ENCODE data around the gene DCAF10.
"Not testable (repeated sequence)": the region's sequence is repeated elsewhere in the genome, so short reads cannot be mapped to it uniquely, and the experiment has no call there.

DCAF10 gene, protein sequence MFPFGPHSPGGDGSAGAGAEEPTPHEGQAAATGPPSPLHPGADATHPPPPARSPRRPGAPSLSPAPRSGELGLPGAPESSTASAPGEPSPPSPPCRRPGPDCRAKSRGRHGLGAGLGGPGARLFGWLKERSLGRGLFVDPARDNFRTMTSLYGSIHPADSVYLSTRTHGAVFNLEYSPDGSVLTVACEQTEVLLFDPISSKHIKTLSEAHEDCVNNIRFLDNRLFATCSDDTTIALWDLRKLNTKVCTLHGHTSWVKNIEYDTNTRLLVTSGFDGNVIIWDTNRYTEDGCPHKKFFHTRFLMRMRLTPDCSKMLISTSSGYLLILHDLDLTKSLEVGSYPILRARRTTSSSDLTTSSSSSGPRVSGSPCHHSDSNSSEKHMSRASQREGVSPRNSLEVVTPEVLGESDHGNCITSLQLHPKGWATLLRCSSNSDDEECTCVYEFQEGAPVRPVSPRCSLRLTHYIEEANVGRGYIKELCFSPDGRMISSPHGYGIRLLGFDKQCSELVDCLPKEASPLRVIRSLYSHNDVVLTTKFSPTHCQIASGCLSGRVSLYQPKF

DNA sequence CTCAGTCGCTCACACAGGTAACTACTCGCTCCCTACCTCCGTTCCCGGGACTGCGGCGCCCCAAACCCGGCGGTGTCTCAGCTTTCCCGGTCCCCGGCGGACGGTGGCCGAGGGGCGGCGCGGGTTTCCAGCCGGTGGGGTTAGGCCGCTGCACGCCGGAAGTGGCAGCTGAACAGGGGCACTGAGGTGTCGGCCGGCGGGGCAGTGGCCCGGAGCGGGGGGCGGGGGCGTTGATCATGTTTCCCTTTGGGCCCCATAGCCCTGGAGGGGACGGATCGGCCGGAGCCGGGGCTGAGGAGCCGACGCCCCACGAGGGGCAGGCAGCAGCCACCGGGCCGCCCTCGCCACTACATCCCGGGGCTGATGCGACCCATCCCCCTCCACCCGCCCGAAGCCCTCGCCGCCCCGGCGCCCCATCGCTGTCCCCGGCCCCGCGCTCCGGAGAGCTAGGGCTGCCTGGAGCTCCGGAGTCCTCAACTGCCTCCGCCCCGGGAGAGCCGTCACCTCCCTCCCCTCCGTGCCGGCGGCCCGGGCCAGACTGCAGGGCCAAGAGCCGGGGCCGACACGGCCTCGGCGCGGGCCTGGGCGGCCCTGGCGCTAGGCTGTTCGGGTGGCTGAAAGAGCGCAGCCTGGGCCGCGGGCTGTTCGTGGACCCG is at the start of gene DCAF10:
TSS of gene DCAF10 (plus strand) at position 167 of the 656 bp plus-strand sequence. CDS start at position 237, 70 bp downstream.
- H3K4me1 Mint-ChIP-seq (ENCODE audit: low read depth), result peaks cover 31% of the 10 kb centered on the region
- peak within 1 kb of the TSS; percentile 93 for H3K4me3 Mint-ChIP-seq

GRCh38 chr9:37751186-37751585 is 49.4 kb upstream of the DCAF10 start:
- Mint-ChIP-seq H3K27me3 (ENCODE audit: low read depth) (no peaks in the 10 kb centered on the region), H3K4me3 (no peak overlapping the region), H3K27ac (no peak overlapping the region), H3K4me1 (ENCODE audit: low read depth) (peaks cover 22% of the 10 kb centered on the region), H3K9me3 (peaks cover 6% of the 10 kb centered on the region), H3K36me3 (ENCODE audit: low read depth) (peaks cover 5% of the 10 kb centered on the region)
- no peak for DNase-seq (ENCODE audit: low spot score)

More for the DNA sequence above, at the start of gene DCAF10:
- Mint-ChIP-seq H3K27ac (peak within 1 kb of the TSS; percentile 87), H3K27me3 (ENCODE audit: low read depth) (no peaks in the 10 kb centered on the region), H3K9me3 (no peaks in the 10 kb centered on the region), H3K36me3 (ENCODE audit: low read depth) (peaks cover 8% of the 10 kb centered on the region)
- DNase-seq (ENCODE audit: low spot score), result peak; percentile 89

GRCh38 chr9:37751704-37752103 is 48.9 kb upstream of the DCAF10 start:
- not testable (repeated sequence) for H3K4me3 Mint-ChIP-seq; H3K36me3 Mint-ChIP-seq (ENCODE audit: low read depth)

GRCh38 chr9:37752112-37752511 is 48.5 kb upstream of the DCAF10 start:
- H3K9me3 Mint-ChIP-seq; H3K4me3 Mint-ChIP-seq; DNase-seq (ENCODE audit: low spot score); H3K36me3 Mint-ChIP-seq (ENCODE audit: low read depth); H3K27ac Mint-ChIP-seq; H3K27me3 Mint-ChIP-seq (ENCODE audit: low read depth): not testable (repeated sequence)
- H3K4me1 Mint-ChIP-seq (ENCODE audit: low read depth), result peaks cover 20% of the 10 kb centered on the region

More at GRCh38 chr9:37751704-37752103, 48.9 kb upstream of the DCAF10 start:
- not testable (repeated sequence) for H3K27ac Mint-ChIP-seq; H3K9me3 Mint-ChIP-seq; H3K27me3 Mint-ChIP-seq (ENCODE audit: low read depth); DNase-seq (ENCODE audit: low spot score)
- H3K4me1 Mint-ChIP-seq (ENCODE audit: low read depth), result peaks cover 22% of the 10 kb centered on the region

- no peak for DNase-seq (ENCODE audit: low spot score)
- H3K36me3 Mint-ChIP-seq (ENCODE audit: low read depth), result peaks cover 5% of the 10 kb centered on the region
Measured at GRCh38 chr9:37752642-37753488, 47.7 kb upstream of the DCAF10 start.

DNA sequence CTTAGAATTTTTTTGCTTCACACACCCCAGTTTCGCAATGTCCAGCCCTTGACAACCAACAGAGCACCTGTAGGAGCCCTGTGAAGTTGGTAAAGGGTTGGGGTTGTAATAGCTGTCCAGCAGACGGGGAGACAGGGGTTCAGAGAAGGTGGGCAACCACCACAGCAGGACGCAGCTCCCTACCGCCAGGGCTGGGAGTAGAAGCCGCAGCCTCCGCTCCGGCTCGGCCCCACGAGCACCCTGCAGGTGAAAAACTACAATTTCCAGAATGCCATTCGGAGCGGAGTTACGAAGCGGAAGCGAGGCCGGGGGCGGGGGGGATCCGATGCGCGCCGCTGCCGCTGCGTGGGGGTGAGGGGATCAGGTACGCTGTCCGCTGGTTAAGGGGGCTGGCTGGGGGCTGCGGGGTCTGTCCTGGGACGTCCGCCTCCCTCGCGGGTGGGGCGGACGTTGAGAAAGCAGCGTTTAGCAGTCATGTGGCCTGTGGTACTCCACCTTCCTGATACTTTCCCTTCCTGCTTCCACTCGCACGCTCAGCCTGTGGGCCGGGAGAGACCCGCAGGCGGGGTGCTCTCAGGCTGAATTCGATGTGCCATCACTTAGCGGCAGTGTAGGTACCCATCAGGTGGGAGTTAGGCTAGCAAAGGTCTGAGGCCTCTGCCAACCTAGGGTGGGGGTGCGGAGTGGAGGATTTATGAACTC is 47.0 kb upstream of the DCAF10 start, which contains the start of gene TRMT10B:
TSS of gene TRMT10B (plus strand) at position 317 of the 702 bp plus-strand sequence. CDS start 8,127 bp downstream, outside the sequence.
- Mint-ChIP-seq H3K27me3 (ENCODE audit: low read depth) (no peaks in the 10 kb centered on the region), H3K9me3 (peaks cover 6% of the 10 kb centered on the region), H3K4me3 (peak within 1 kb of the TSS; percentile 97), H3K36me3 (ENCODE audit: low read depth) (peaks cover 5% of the 10 kb centered on the region), H3K27ac (peak within 1 kb of the TSS; percentile 88), H3K4me1 (ENCODE audit: low read depth) (peaks cover 20% of the 10 kb centered on the region)
- DNase-seq (ENCODE audit: low spot score), result peak; percentile 74

More at GRCh38 chr9:37752642-37753488, 47.7 kb upstream of the DCAF10 start:
- H3K4me3 Mint-ChIP-seq, result peak overlapping the region; percentile 97
- H3K27ac Mint-ChIP-seq, result peak overlapping the region; percentile 88
- H3K9me3 Mint-ChIP-seq, result peaks cover 6% of the 10 kb centered on the region
- H3K27me3 Mint-ChIP-seq (ENCODE audit: low read depth), result no peaks in the 10 kb centered on the region
- peaks cover 20% of the 10 kb centered on the region for H3K4me1 Mint-ChIP-seq (ENCODE audit: low read depth)

DNA sequence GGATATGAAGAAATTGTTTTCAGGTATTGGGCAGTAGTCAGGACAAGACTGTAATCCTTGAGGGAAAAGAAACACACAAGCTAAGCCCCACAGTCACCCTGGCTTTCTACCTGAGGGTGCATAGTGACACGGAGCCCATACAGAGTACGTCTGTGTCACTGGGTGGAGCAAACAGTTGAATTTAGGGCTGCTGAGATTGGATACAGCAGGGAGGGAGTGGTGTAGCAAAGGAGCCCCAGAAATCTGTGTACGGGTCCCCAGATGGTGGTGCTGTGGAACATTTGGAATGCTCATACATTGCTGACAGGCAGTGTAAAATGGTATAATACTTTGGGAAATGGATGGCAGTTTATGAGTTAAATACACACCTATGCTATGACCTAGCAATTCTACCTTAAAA is 41.9 kb upstream of the DCAF10 start:
- H3K9me3 Mint-ChIP-seq, result no peaks in the 10 kb centered on the region
- H3K4me1 Mint-ChIP-seq (ENCODE audit: low read depth), result peaks cover 13% of the 10 kb centered on the region
- no peak for DNase-seq (ENCODE audit: low spot score)
- no peak overlapping the region for H3K4me3 Mint-ChIP-seq
- no peaks in the 10 kb centered on the region for H3K27me3 Mint-ChIP-seq (ENCODE audit: low read depth)
- peaks cover 9% of the 10 kb centered on the region for H3K36me3 Mint-ChIP-seq (ENCODE audit: low read depth)
- no peak overlapping the region for H3K27ac Mint-ChIP-seq

- peaks cover 22% of the 10 kb centered on the region for H3K36me3 Mint-ChIP-seq (ENCODE audit: low read depth)
Measured at GRCh38 chr9:37760416-37761161, 40.0 kb upstream of the DCAF10 start.

DNA sequence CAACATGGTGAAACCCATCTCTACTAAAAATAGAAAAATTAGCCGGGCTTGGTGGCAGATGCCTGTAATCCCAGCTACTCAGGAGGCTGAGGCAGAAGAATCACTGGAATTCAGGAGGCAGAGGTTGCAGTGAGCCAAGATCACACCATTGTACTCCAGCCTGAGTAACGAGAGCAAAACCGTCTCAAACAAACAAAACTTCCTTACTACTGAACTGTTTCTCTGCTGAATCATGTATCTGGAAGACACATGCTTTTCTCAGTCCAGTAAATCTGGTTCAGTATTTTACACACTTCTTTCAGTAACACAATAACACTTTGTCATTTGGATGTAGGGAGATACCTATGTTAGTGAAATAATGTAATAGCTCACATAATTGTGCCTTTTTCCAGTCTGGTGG is 39.1 kb upstream of the DCAF10 start:
- no peak overlapping the region for H3K27ac Mint-ChIP-seq
- H3K4me1 Mint-ChIP-seq (ENCODE audit: low read depth), result no peaks in the 10 kb centered on the region
- no peak overlapping the region for H3K4me3 Mint-ChIP-seq
- no peak for DNase-seq (ENCODE audit: low spot score)
- H3K9me3 Mint-ChIP-seq, result no peaks in the 10 kb centered on the region
- no peaks in the 10 kb centered on the region for H3K27me3 Mint-ChIP-seq (ENCODE audit: low read depth)
- H3K36me3 Mint-ChIP-seq (ENCODE audit: low read depth), result peaks cover 25% of the 10 kb centered on the region

More at GRCh38 chr9:37760416-37761161, 40.0 kb upstream of the DCAF10 start:
- no peak for DNase-seq (ENCODE audit: low spot score)
- Mint-ChIP-seq H3K27ac (no peak overlapping the region), H3K9me3 (no peaks in the 10 kb centered on the region), H3K4me1 (ENCODE audit: low read depth) (no peaks in the 10 kb centered on the region), H3K27me3 (ENCODE audit: low read depth) (no peaks in the 10 kb centered on the region), H3K4me3 (no peak overlapping the region)

GRCh38 chr9:37765263-37765662 is 35.3 kb upstream of the DCAF10 start:
- H3K4me1 Mint-ChIP-seq (ENCODE audit: low read depth); H3K27me3 Mint-ChIP-seq (ENCODE audit: low read depth); H3K27ac Mint-ChIP-seq; H3K9me3 Mint-ChIP-seq; DNase-seq (ENCODE audit: low spot score); H3K4me3 Mint-ChIP-seq: not testable (repeated sequence)
- peaks cover 36% of the 10 kb centered on the region for H3K36me3 Mint-ChIP-seq (ENCODE audit: low read depth)

DNA sequence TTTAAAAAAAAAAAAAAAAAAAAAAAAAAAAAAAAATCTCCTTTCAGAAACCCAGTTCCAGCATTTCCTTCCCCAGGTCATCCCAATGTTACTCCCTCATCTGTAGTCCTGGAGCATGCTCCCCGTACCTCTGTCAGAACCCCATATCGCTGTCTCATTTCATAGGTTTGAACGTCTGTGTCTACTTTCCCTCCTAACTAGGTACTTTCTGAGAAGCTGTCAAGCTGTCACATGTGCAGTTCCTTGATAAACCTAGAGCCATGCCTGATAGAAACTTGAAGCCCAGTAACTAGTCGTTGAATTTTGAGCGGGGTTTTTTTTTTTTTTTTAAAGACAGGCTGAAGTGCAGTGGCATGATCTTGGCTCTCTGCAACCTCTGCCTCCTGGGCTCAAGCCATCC is 31.3 kb upstream of the DCAF10 start:
- peaks cover 36% of the 10 kb centered on the region for H3K36me3 Mint-ChIP-seq (ENCODE audit: low read depth)
- H3K9me3 Mint-ChIP-seq, result no peaks in the 10 kb centered on the region
- DNase-seq (ENCODE audit: low spot score), result no peak
- no peak overlapping the region for H3K27ac Mint-ChIP-seq
- no peaks in the 10 kb centered on the region for H3K27me3 Mint-ChIP-seq (ENCODE audit: low read depth)
- H3K4me1 Mint-ChIP-seq (ENCODE audit: low read depth), result no peaks in the 10 kb centered on the region
- H3K4me3 Mint-ChIP-seq, result no peak overlapping the region

- no peaks in the 10 kb centered on the region for H3K4me1 Mint-ChIP-seq (ENCODE audit: low read depth)
- no peaks in the 10 kb centered on the region for H3K9me3 Mint-ChIP-seq
- no peak overlapping the region for H3K4me3 Mint-ChIP-seq
- H3K27me3 Mint-ChIP-seq (ENCODE audit: low read depth), result no peaks in the 10 kb centered on the region
- H3K36me3 Mint-ChIP-seq (ENCODE audit: low read depth), result peaks cover 37% of the 10 kb centered on the region
- no peak for DNase-seq (ENCODE audit: low spot score)
- H3K27ac Mint-ChIP-seq, result no peak overlapping the region
Measured at GRCh38 chr9:37769995-37770394, 30.6 kb upstream of the DCAF10 start.
